CD4-positive, alpha-beta T cell treated with Interleukin-2 at 100 ng/mL for 4 hours (primary cell): ENCODE data around the gene MCTP1.
"Not testable (repeated sequence)": the region's sequence is repeated elsewhere in the genome, so short reads cannot be mapped to it uniquely, and the experiment has no call there.

Source experiments
- DNase-seq: peaks from one replicate; pipeline ENCODE4 v3.0.0-alpha.2; 2020; ENCODE audit warnings: low spot score

Gene MCTP1

DNA sequence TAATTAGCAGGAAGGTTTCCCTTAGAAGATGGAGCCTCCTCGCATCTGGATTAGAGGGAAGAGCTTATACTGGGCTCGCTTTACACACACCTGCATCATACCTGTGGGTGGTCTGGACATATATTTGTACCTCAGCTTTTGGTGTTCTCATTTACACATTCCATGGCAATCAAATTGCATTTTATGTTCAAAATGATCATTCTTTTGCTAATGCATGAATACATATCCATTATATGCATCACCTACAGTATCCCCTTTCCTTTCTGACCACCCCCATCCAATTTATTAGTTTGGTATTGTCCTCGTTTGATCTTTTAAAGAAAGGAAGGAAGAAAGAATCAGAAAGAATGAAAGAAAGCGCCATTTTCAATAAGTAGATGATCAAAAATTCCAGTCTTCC is 415.0 kb downstream of the MCTP1 start:
- no peak for DNase-seq

DNA sequence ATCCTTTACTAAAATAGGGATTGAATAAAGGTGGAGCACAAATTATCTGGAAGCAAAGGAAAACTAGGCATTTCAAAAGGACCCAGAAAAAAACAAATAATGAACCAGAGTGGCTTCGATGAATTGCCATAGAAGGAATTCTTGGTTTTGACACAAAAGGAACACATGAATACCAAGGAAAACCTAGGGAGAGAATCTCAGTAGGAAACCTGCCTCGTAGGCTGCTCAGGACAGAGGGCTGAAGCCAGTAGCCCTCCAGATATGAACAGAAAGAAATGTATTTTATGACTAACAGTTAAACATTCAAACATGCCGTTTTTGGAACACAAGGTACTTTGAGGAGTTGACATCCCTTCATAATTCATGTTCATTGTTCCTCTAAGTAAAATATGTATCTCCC is 420.9 kb downstream of the MCTP1 start:
- no peak for DNase-seq

DNA sequence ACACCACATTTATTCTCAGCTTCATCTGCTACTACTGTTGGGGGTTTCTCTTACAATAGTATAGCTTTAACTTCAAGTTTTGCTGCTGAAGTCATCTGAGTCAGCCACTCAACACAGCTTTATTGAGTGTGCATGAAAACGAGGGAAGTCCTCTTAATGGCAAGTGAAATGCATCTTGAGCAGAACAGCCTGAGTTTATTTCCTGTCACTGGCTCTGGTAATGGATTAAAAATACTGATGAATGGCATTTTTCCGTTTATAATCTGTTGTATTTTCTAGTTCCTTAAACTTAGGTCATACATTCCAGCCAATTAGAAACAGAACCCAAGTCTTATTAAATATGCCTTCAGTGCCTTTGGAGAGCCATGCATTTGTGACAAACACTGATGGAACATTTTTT is 427.8 kb downstream of the MCTP1 start:
- DNase-seq: no peak

DNA sequence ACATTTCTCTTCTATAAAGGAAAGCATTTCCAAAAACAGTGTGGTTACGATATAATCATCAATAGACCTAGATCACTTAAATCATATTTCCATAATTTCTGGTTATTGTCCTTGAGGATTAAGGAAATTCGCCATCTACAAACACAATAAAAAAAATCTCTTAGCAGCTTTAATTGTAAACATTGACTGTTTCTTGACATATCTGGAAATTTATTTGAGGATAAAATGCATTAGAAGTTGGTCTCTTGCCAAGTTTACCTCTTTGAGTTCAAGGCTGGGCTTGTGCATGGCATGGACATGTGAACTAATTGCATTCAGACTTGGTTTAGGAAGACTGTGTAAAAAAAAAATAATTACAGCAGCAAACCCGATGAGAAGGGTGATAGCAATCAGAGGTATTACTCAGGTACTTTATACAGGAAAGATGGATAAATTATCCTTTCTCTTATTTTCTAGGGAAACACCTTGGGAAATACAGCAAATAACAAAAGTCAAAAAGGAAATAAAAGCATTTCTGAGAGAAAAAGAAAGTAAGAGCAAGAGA is 428.6 kb downstream of the MCTP1 start:
- no peak for DNase-seq

DNA sequence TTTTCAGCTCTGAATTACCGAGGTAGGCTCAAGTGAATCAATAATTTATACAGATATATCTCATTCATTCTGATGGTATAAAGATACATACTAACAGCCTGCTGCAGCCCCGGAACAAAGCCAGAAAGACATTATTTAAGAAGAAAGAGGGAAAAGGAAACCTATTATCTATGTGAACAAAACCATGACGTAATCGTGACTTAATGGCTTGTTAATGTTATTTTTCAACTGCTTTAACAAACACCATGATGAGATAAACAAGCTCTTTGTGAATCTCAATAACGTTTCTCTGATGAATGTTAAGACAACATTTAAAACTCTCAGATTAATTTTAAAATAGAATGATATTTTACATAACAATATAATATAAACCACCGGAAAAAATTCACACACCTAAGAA is 429.4 kb downstream of the MCTP1 start:
- no peak for DNase-seq

DNA sequence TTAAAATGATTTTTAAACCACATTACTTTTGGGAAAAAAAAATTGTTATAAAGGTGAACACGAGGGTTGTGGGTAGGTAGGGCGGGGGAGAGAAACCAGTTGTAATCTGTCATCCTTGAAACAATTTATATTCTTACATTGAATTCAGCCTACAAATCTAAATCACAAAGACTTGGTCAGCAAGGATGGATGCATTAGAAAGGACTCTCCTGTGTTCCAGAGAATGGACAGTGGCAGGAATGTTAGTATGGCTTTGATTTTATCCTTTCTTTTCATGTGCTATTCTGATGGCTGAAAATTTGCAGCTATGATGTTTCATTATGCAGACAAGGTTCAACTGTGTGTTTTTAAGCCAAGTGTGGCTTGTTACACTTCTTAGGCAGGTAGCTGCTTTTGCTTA is 431.8 kb downstream of the MCTP1 start:
- DNase-seq: no peak

DNA sequence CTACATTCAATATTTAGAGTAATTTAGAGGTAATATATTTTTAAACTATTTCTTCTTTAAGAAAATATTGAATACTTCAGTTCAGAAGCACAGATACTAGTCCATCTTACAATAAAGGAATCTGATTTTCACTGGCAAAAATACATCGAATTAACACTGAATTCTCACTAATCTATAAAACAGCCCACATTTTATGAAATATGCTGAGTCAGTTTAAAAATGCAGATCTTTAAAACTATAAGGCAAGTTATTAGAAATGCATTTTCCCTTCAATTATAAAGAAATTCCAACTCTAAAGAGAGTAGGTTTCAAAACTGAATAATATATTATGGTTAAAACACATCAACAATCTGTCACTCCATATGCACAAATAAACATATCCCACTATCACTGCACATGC is 433.9 kb downstream of the MCTP1 start:
- DNase-seq: no peak

DNA sequence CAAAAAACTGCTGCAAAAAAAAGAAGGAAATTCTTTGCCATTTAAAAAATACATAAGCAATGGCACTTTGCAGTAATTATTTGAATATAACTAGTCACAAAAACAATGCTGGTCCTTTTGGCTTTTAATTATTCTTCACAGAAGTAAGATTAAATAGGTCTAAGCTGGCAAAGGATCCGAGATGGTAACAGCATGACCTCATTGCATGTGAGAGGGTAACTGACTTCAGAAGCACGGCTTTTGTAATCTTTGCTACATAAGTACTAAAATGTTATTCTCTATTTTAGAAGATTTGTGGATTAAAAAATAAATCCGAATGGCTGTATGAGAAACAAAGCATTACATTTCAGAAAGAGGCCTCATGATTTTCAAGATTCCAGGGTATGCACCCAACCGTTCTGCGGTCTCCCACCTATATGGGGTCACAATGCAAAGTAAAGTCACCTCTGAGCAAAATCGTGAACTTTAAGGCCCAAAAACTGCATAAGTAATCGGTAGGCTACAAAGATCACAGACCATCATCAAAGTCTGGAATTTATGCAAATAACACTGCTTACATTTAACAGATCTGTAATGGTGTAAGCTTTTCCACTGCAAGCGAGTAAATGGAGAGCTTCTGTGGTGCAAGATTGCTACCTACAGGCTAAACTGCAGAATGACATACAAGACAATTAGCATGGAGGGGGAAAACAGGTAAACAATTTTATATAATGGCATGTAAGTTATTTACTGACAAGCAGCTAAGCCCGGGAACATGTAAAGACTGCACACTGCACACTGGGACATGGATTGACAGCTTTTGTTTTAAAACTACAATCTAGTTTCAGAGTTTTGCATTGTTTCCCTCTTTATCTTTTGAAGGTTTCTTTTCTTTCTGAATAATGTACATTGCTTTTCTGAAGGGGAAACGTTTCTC is 434.8 kb downstream of the MCTP1 start:
- DNase-seq: peak; percentile 50

DNA sequence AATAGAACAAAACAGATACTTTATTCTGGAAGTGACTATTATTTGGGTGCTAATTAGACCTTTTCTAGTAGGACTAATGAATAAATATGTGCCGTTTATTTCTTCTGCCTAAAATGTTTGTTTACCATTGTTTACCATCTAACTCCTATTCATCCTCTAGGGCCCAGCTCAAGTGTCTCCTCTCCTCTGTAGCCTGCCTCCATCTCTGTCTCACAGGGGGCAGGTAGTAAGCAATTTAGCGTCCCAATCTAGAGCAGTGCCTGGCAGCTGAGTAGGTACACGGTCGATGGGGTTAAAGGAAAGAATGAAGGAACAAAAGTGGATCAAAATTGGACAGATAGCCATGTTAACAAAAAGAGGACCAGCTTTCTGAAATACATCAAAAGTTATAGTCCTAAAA is 435.6 kb downstream of the MCTP1 start:
- DNase-seq: no peak

DNA sequence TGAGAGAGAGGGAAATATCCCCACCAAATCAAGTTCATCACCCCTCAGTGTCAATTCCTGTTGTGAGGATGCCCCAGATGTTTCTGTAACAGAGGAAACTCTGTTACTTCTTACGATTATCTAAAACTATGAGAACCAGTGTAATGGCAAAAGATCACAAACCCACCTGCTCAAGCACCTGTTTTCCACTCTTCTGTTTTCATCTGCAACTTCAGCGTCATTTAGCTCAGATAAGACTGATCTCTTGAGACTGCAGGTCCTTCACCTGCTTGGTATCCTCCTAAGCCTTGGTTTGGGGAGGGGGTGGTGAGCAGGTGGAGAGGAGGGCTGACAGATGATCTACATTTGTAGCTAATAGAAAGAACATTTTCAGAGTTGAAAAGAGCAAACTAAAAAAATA is 437.2 kb downstream of the MCTP1 start:
- no peak for DNase-seq

DNA sequence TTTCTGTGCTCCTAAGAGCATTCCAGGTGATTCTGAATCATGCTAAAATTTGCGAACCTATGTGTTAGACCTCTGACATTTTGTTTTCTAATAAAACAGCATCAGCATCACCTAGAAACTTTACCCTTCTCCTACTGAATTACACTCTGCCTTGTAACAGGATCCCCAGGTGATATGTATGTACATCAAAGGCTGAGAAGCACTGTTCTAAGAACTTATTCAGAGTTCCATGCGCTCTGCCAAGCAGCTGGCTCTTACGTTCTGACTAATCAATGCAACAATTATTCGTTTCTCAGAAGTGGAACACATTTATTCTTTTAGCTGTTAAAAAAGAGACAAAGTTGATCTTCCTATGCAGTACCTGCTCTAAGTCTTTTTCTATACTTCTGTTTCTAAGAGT is 437.9 kb downstream of the MCTP1 start:
- DNase-seq: no peak

DNA sequence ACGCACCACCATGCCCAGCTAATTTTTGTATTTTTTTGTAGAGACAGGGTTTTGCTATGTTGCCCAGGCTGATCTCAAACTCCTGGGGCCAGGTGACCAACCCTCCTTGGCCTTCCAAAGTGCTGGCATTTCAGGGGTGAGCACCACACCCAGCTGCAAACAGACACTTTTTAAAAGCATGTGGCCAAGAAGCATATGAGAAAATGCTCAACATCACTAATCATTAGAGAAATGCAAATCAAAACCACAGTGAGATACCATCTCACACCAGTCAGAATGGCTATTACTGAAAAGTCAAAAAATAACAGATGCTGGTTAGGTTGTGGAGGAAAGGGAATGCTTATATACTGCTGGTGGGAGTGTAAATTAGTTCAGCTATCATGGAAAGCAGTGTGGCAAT is 439.2 kb downstream of the MCTP1 start:
- not testable (repeated sequence) for DNase-seq

DNA sequence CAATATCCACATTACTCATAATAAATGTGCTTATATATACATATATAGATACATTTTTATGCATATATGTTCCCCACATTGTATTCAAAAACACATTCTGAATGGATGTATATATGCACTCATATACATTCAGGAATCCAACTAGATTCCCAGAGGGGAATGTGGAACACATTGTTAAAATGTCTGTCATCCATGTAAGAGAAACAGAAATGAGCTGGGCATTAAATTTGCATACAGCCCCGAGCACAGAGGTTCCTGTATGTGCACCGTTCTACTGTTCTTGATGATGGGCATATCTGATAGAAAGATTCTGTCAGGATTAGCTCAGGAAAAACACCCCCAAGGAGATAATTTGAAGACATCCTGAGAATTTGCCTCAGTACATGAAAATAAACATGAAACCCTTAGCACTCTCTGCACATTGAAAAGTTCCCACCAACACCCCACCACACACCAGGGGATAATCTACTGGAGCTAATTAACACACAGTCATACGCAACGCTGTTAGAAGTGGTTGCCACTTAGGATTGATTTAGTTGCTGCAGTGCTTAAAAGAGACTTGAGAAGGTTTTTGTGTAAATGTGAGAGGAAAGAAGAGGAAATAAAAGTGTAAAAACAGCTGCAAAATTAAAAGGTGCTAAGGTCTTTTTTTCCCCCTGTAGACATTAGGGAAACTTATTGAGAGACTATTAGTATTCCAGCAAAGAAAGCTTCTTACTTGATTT is 443.1 kb downstream of the MCTP1 start:
- DNase-seq: no peak

DNA sequence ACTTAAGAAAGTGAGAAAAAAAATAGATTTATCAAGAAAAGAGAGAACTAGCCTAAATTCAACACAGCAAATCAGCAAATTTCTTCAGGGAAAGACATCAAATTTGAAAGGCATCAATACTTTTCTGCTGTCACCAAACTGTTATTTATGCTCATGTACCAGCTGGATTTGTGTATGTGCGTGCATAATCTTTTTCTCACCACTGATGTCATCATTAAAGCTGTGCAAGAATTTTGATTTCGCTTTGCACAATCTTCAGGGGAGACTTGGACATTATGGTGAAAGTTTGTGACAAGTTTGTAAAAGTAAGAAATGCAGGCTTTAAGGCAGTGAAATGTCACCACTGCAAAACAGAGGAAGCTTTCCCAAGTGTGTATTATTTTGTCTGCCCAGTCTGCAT is 451.0 kb downstream of the MCTP1 start:
- DNase-seq: no peak

DNA sequence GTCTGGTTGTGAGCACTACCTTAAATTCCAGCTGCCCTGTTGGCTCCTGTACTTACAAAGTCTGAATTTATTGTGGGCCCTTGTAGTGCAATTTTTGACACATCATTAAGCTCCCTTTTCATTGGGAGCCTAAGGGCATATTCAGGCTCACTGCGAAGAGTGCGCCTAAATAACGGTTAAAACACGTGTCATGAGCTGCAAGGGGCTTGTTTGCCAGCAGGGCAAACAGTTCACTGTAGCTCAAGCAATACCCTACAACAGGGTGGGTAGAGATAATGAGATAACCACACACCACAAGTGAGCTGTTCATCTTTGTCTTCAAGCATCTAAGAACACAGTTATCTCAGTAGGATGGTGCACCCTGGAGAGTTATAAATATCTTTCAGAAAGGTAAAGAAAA is 452.2 kb downstream of the MCTP1 start:
- DNase-seq: no peak

DNA sequence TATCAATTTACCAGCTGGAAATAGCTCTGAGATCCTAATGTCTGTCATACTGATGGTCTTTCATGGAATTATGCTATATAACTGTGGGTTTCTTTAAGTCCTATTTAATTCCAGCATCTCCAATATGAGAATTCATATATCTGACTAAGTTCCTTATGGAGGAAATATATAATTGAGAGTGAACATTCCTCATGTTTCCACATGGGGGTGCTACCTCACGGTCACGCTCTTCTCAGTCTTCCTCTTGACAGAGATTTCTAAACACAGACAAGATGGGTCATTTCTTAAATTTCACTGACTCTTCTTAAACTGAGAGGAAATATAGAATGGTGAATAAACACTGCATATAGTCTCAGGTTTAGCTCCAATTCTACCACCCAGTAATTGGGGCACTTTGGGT is 454.4 kb downstream of the MCTP1 start:
- DNase-seq: no peak

DNA sequence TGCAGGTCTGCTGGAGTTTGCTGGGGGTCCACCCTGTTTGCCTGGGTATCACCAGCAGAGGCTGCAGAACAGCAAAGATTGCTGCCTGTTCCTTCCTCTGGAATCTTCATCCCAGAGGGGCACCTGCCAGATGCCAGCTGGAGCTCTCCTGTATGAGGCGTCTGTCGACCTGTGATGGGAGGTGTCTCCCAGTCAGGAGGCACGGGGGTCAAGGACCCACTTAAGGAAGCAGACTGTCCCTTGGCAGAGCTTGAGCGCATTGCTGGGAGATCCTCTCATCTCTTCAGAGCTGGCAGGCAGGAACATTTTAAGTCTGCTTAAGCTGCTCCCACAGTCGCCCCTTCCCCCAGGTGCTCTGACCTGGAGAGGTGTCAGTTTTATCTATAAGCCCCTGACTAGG is 456.7 kb downstream of the MCTP1 start:
- not testable (repeated sequence) for DNase-seq

DNA sequence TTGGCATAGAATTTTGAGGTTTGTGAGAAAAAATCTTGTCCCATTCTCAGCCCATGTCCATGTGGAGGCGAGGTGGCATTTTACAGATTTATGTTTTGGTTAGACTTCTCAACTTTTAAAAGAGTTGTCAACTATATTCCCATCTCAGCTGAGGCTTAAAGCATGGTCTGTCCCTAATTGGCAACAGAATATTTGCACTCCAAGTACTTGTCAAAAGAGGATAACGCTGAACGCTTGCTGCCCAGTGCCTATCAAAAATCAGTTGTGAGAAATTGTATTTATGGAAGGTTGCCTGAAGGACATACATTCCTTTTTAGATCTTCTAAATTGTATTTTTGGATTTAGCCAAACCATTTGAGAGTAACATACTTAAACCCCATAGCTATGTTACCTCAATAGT is 464.4 kb downstream of the MCTP1 start:
- no peak for DNase-seq

DNA sequence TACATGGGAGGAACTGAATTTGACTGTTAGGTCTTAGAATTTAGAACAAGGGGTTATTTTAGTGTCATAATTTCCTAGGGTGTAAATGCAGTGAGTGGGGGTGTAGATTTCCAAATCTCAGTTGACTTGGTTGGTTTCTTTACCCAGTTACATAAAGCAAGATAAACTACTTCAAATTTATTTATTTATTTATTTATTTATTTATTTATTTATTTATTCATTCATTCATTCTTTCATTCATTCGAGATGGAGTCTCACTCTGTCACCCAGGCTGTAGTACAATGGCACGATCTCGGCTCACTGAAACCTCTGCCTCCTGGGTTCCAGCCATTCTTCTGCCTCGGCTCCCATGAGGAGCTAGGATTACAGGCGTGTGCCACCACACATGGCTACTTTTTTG is 466.0 kb downstream of the MCTP1 start:
- no peak for DNase-seq

DNA sequence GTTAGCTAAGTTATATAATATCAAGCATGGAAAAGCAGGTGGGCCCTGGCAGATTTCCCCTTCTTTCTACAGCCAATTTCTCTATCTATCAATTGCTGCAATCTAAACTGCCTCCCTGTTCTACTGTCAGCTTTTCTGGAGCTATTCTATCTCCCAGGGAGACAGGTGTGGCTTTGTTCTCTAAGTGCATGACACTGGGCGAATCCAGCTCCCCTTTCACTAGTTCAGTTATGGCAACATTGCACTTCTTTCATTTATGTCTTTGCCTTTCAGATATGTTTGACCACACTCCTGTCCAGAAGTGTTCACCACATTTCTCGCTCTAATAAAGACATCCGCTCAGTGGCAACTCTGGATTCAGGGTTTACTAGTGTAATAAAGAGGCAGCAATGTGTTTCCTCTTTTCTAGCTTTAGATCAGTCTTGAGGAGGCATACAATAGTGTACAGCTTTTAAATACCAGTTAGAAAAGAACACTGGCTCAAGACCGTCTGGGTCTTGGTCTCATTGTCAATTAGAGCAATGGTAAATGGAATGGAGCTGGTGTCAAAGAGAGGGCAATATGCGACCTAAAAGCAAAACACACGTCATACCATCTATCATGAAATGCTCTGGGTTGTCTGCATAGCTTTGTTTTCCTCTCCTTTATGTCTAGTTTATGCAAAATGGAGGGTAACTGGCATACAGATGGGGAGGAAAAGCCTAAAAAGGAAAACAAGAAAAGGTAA is 469.4 kb downstream of the MCTP1 start:
- no peak for DNase-seq

DNA sequence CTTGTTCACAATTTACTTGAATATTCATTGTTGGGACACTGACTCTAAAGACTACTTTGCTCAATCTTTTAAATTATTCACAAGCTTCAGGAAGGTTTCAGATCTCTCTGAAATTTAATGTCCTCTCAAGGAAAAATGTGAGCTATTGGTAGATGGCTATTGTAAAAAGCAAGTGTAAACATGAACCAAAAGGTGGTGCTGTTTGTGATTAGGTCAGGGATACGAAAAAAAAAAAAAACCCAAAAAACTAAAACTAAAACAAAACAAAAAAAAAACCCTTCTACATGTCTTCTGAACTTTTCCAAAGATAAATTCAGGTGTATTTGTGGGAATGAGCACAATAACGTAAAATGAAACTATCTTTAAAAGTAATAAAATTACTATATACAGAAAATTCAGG is 472.7 kb downstream of the MCTP1 start:
- no peak for DNase-seq

DNA sequence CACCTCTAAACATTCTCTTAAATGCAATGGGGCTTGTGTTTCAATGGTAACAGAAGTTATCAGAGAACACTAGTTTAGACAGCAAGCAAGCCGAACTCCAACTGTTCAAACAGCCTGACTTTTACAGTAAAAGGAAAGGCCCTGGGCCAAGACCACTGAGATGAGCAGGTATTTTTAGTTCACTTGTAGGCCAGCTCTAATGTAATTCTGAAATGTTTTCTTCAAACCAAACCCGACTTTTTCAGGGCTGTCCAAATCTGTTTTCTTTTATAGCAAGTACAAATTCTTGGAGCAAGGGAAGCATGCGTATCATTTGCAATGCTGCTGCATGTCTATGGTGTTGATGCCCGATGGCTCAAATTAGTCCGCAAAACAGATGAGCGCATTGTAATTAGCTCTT is 473.6 kb downstream of the MCTP1 start:
- no peak for DNase-seq

DNA sequence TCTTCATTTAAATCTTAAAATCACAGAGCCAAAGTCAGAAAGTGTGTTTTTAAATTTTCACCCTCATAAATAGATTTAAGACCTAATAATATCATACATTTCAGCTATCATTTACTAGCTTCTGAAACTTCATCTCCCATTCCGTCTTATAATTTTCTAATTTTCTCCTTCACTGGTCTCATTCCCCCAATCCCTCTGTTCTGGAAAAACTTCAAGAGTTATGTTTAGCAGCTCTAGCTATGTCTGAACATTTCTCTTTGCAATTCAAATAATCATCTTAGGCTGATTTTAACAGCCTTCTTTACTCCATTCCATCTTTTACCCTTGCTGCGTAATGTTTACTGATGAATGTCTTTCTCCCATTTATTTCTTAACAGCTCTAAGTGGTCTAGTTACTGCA is 474.0 kb downstream of the MCTP1 start:
- DNase-seq: no peak
